GM10266 (cell line): ENCODE results near the gene C1QTNF6.

Source experiments
- DNase-seq: peaks from one replicate; pipeline ENCODE4 v3.0.0; 2012; ENCODE audit errors: extremely low spot score
- CTCF ChIP-seq: IDR thresholded peaks from 2 replicates; pipeline ENCODE4 v1.5.1; 2012; ENCODE audit warnings: mild to moderate bottlenecking, low read depth; ENCODE audit not compliant: control insufficient read depth, insufficient read depth; ENCODE audit errors: missing control alignments

The C1QTNF6 gene

GRCh38 chr22:37169947-37170688 lies 17.9 kb downstream of the C1QTNF6 start:
- no peak for TF ChIP-seq CTCF

GRCh38 chr22:37169406-37169805 lies 18.6 kb downstream of the C1QTNF6 start:
- no peak for TF ChIP-seq CTCF

More at GRCh38 chr22:37169947-37170688, 17.9 kb downstream of the C1QTNF6 start:
- no peak for DNase-seq

GRCh38 chr22:37167981-37168647 lies 19.9 kb downstream of the C1QTNF6 start:
- no peak for TF ChIP-seq CTCF
- DNase-seq = no peak

More at GRCh38 chr22:37169406-37169805, 18.6 kb downstream of the C1QTNF6 start:
- DNase-seq = no peak

GRCh38 chr22:37167176-37167980 lies 20.7 kb downstream of the C1QTNF6 start:
- no peak for TF ChIP-seq CTCF
- DNase-seq = no peak

- peak; percentile 95 for TF ChIP-seq CTCF
- DNase-seq = peak; percentile 77
These were observed 21.4 kb downstream of the C1QTNF6 start for GRCh38 chr22:37166675-37167066.

GRCh38 chr22:37165940-37166674 lies 21.9 kb downstream of the C1QTNF6 start:
- DNase-seq = no peak
- TF ChIP-seq CTCF = no peak
